Smooth muscle cell (in vitro differentiated cells): ENCODE data around the gene NUDT13. TPM values are rescaled to one million over a fixed set of nuclear protein-coding genes. Genes with fewer than 3 reads are reported as not detected.

ENCODE experiments used
- DNase-seq: peaks from one replicate; lab custom pipeline; 2025; ENCODE audit not compliant: unreplicated experiment; lab: John Stamatoyannopoulos, UW
- H2AFZ ChIP-seq: fragments of 200-600 bp; sonication (generic); 2 replicates; pipeline ENCODE4 v1.6.0; 2016; ENCODE audit warnings: antibody characterized with exemption, low read depth, mild to moderate bottlenecking
- H3F3A ChIP-seq: fragments of 200-600 bp; sonication (generic); 2 replicates; pipeline ENCODE4 v1.6.0; 2017; ENCODE audit warnings: antibody characterized with exemption, low read depth
- H3K27ac ChIP-seq: fragments of 200-600 bp; sonication (generic); 2 replicates; pipeline ENCODE4 v1.5.1; 2016; ENCODE audit warnings: low read depth, mild to moderate bottlenecking
- H3K27me3 ChIP-seq: fragments of 200-600 bp; sonication (generic); 2 replicates; pipeline ENCODE4 v1.6.1; 2016; ENCODE audit warnings: low read depth, mild to moderate bottlenecking
- H3K36me3 ChIP-seq: fragments of 200-600 bp; sonication (generic); 2 replicates; pipeline ENCODE4 v1.5.1; 2016; ENCODE audit warnings: low read depth
- H3K4me1 ChIP-seq: fragments of 200-600 bp; sonication (generic); 2 replicates; pipeline ENCODE4 v1.5.1; 2016; ENCODE audit warnings: low read depth
- H3K4me2 ChIP-seq: fragments of 200-600 bp; sonication (generic); 2 replicates; pipeline ENCODE4 v1.6.0; 2016; ENCODE audit warnings: mild to moderate bottlenecking
- H3K4me3 ChIP-seq: fragments of 200-600 bp; sonication (generic); 2 replicates; pipeline ENCODE4 v1.5.1; 2016; ENCODE audit warnings: mild to moderate bottlenecking
- H3K79me2 ChIP-seq: fragments of 200-600 bp; sonication (generic); 2 replicates; pipeline ENCODE4 v1.6.0; 2016; ENCODE audit warnings: low read depth, mild to moderate bottlenecking
- H3K9ac ChIP-seq: fragments of 200-600 bp; sonication (generic); 2 replicates; pipeline ENCODE4 v1.6.0; 2016; ENCODE audit warnings: low read depth
- H3K9me3 ChIP-seq: fragments of 200-600 bp; sonication (generic); replicated peaks from 2 replicates; pipeline ENCODE4 v1.5.1; 2016; ENCODE audit warnings: low read depth
- H4K20me1 ChIP-seq: fragments of 200-600 bp; sonication (generic); 2 replicates; pipeline ENCODE4 v1.6.0; 2016; ENCODE audit warnings: low read depth
- WGBS: methylation state at CpG from one replicate; pipeline ENCODE4 v1.1.7; 2016; ENCODE audit warnings: low lambda C conversion rate; 5-methylcytosine and 5-hydroxymethylcytosine counted together
- polyA plus RNA-seq: library from polyadenylated mRNA; unstranded; fragments of >200 nt; fragmentation: Nextera tagmentation; extraction: Ambion mirVana; gene quantifications from 2 replicates; pipeline ENCODE4 v1.2.1, GENCODE V29; 2016
- total RNA-seq: library from RNA; depleted of rRNA; stranded (reverse); fragments of >200 nt; gene quantifications from 2 replicates; pipeline ENCODE4 v1.2.3, GENCODE V29; 2014
- TF ChIP-seq, protein P1 (sequence below): fragments of 200-600 bp; sonication (generic); IDR thresholded peaks from 2 replicates; pipeline ENCODE4 v1.5.1; 2017; ENCODE audit warnings: borderline replicate concordance, mild to moderate bottlenecking, antibody characterized with exemption; ENCODE audit not compliant: insufficient read depth, poor library complexity, severe bottlenecking

NUDT13 gene
- total and polyA plus RNA-seq, 2 experiments from 2014 or later = 0.36 to 1.7 TPM

GRCh38 chr10:73119457-73119856 is 9.2 kb downstream of the NUDT13 start:
- Histone ChIP-seq H3K9me3 (no peaks in the 10 kb centered on the region), H3K27me3 (no peaks in the 10 kb centered on the region), H3K9ac (no peak overlapping the region), H3K4me3 (no peak overlapping the region), H3K4me2 (no peak overlapping the region), H3K4me1 (no peaks in the 10 kb centered on the region), H4K20me1 (no peaks in the 10 kb centered on the region), H3K79me2 (no peaks in the 10 kb centered on the region), H2AFZ (no peak overlapping the region), H3F3A (no peaks in the 10 kb centered on the region), H3K36me3 (no peaks in the 10 kb centered on the region), H3K27ac (peak overlapping the region; percentile 19)
- WGBS = 89% methylated on average over 1 of the region's 1 CpG
- TF ChIP-seq, protein P1, sequence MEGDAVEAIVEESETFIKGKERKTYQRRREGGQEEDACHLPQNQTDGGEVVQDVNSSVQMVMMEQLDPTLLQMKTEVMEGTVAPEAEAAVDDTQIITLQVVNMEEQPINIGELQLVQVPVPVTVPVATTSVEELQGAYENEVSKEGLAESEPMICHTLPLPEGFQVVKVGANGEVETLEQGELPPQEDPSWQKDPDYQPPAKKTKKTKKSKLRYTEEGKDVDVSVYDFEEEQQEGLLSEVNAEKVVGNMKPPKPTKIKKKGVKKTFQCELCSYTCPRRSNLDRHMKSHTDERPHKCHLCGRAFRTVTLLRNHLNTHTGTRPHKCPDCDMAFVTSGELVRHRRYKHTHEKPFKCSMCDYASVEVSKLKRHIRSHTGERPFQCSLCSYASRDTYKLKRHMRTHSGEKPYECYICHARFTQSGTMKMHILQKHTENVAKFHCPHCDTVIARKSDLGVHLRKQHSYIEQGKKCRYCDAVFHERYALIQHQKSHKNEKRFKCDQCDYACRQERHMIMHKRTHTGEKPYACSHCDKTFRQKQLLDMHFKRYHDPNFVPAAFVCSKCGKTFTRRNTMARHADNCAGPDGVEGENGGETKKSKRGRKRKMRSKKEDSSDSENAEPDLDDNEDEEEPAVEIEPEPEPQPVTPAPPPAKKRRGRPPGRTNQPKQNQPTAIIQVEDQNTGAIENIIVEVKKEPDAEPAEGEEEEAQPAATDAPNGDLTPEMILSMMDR = no peak
- DNase-seq = no peak

DNA sequence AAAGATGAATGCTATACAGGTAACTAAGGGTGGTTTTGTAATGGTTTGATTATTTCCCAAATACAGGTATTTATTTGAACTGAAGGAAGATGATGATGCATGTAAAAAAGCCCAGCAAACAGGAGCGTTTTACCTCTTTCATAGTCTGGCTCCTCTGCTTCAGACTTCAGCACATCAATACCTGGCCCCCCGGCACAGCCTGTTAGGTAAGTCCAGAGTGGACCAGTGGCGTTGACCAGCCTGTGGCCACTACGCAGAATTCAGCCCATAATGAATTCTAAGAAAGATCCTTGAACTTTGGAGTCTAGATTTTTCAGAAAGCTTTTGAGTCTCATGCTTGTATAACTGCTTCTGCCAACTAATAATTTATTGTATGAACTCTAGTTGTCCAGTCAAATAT is 9.7 kb downstream of the NUDT13 start:
- no peak overlapping the region for H3K9ac ChIP-seq
- TF ChIP-seq, protein P1 = no peak
- no peak overlapping the region for H3K4me3 ChIP-seq
- H3K4me1 ChIP-seq = no peaks in the 10 kb centered on the region
- no peak for DNase-seq
- no peaks in the 10 kb centered on the region for H3K27me3 ChIP-seq
- no peaks in the 10 kb centered on the region for H3K36me3 ChIP-seq
- no peaks in the 10 kb centered on the region for H3K9me3 ChIP-seq
- WGBS = 95% methylated on average over 4 of the region's 4 CpGs
- H3K27ac ChIP-seq = no peak overlapping the region
- H2AFZ ChIP-seq = no peak overlapping the region
- no peaks in the 10 kb centered on the region for H3F3A ChIP-seq
- H4K20me1 ChIP-seq = no peaks in the 10 kb centered on the region
- no peak overlapping the region for H3K4me2 ChIP-seq
- no peaks in the 10 kb centered on the region for H3K79me2 ChIP-seq

DNA sequence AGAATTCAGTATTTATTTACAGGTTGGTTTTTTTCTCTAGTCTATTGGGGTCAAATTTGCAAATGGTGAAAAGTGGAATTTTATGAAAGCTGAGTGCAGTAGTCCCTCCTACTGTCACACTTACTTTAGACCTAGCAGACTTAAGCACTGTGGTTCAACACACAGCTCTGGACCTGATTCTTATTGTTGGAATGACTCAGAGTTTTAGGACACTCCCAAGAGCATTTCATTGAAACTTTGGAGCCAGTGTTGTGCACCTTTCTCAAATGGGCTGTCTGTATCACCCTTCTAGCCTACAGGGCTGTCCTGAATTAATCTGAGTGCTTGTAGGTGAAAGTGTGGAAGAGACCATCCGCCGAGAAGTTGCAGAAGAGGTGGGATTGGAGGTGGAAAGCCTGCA is 16.1 kb downstream of the NUDT13 start:
- H3K4me2 ChIP-seq = no peak overlapping the region
- TF ChIP-seq, protein P1 = no peak
- H3F3A ChIP-seq = no peaks in the 10 kb centered on the region
- no peak overlapping the region for H3K4me3 ChIP-seq
- H3K79me2 ChIP-seq = no peaks in the 10 kb centered on the region
- peaks cover 17% of the 10 kb centered on the region for H3K36me3 ChIP-seq
- no peaks in the 10 kb centered on the region for H3K9me3 ChIP-seq
- no peak for DNase-seq
- no peaks in the 10 kb centered on the region for H3K27me3 ChIP-seq
- WGBS = 98% methylated on average over 2 of the region's 2 CpGs
- H4K20me1 ChIP-seq = no peaks in the 10 kb centered on the region
- no peak overlapping the region for H2AFZ ChIP-seq
- no peaks in the 10 kb centered on the region for H3K4me1 ChIP-seq
- H3K27ac ChIP-seq = no peak overlapping the region
- no peak overlapping the region for H3K9ac ChIP-seq

DNA sequence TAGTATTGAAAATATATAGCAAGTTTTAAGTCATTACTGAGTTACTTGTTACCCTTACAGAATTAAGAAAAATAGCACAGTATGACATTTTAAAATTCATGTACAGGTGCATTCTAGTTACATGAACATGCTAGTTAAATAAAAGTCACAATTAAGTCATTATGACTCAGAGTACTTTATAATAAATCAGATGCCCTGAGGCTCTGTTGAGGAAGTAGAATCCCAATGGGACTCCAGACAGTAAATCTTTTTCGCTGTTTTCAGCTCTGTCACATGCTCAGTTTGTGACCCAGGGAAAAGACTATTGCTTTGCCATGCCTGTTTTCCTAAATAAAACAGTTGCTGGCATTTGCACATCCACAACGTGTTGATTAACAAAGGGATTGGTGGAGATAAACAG is 21.0 kb downstream of the NUDT13 start:
- H3K27ac ChIP-seq = no peak overlapping the region
- no peaks in the 10 kb centered on the region for H3K4me1 ChIP-seq
- 86% methylated on average over 2 of the region's 2 CpGs for WGBS
- DNase-seq = no peak
- H3K36me3 ChIP-seq = peaks cover 50% of the 10 kb centered on the region
- H3F3A ChIP-seq = no peaks in the 10 kb centered on the region
- H3K9me3 ChIP-seq = no peaks in the 10 kb centered on the region
- H4K20me1 ChIP-seq = peaks cover 10% of the 10 kb centered on the region
- H3K9ac ChIP-seq = no peak overlapping the region
- H3K27me3 ChIP-seq = no peaks in the 10 kb centered on the region
- no peak overlapping the region for H2AFZ ChIP-seq
- H3K79me2 ChIP-seq = peaks cover 3% of the 10 kb centered on the region
- no peak overlapping the region for H3K4me3 ChIP-seq
- TF ChIP-seq, protein P1 = no peak
- H3K4me2 ChIP-seq = no peak overlapping the region
